HCT116 (cell line): Measurements from ENCODE around the gene TCP11L1. TPM values are rescaled to one million over a fixed set of nuclear protein-coding genes. Genes with fewer than 3 reads are reported as not detected.

Experiments
- ATAC-seq: fragments of 200-7000 bp; cut with Tn5 transposase; 2 replicates; pipeline ENCODE4 v1.9.1; 2020; ENCODE audit warnings: mild to moderate bottlenecking, moderate library complexity
- BruUV-seq: library from RNA; stranded (reverse); fragments of 400-500 nt; replicated peaks from 2 replicates; lab custom pipeline; 2021; lab: Mats Ljungman, UMichigan
- CTCF ChIA-PET: fragments of 300-600 bp; sonication (Branson Sonifier 250); formaldehyde crosslinking; loops from one replicate; lab custom pipeline; 2021; ENCODE audit warnings: antibody characterized with exemption; lab: Charles Lee
- POLR2A ChIA-PET: fragments of 300-600, 350-600 bp; sonication (Branson Sonifier 250); formaldehyde crosslinking; loops from one replicate; lab custom pipeline; 2021; ENCODE audit warnings: antibody characterized with exemption; lab: Charles Lee
- RAD21 ChIA-PET, 2 experiments: fragments of 300-600 bp; sonication (Branson Sonifier 250); formaldehyde crosslinking; loops; one replicate each; lab custom pipeline; 2023; ENCODE audit warnings: low total read pairs in 2 of 2; ENCODE audit not compliant: uncharacterized antibody in 2 of 2, unreplicated experiment in 2 of 2, low non-redundant PET in 1 of 2; lab: Charles Lee
- DNase-seq: peaks from one replicate; pipeline ENCODE4 v3.0.0-alpha.2; 2010; ENCODE audit warnings: low read depth, low spot score
- H2AFZ ChIP-seq: fragments of 200-600 bp; shearing (Covaris generic), sonication (generic); 2 replicates; pipeline ENCODE4 v1.6.1; 2017; ENCODE audit warnings: low read depth, mixed run types, mixed read lengths, antibody characterized with exemption, low read length; ENCODE audit not compliant: poor library complexity, severe bottlenecking
- H3K27ac ChIP-seq: 2 replicates; pipeline ENCODE4 v1.5.1; 2012; ENCODE audit warnings: low read depth, low read length
- H3K27me3 ChIP-seq: fragments of 200-600 bp; sonication (generic); 2 replicates; pipeline ENCODE4 v1.6.1; 2016; ENCODE audit warnings: mixed run types, low read length, mixed read lengths; ENCODE audit not compliant: insufficient read depth
- H3K36me3 ChIP-seq, 2 experiments: fragments of 200-500 bp in 1 of 2; fragments of 200-600 bp in 1 of 2; sonication (Bioruptor generic) in 1 of 2; sonication (generic) in 1 of 2; 2 replicates each; pipeline versions ENCODE4 v1.5.1 to v1.6.1; 2014 to 2016; ENCODE audit warnings: low read length in 2 of 2, inconsistent platforms in 1 of 2, mixed read lengths in 1 of 2, mixed run types in 1 of 2; ENCODE audit not compliant: insufficient read depth in 2 of 2, control insufficient read depth in 1 of 2
- H3K4me1 ChIP-seq, 2 experiments: fragments of 200-600 bp in 1 of 2; sonication (generic) in 1 of 2; 2 replicates each; pipeline versions ENCODE4 v1.5.1 to v1.6.1; 2012 to 2017; ENCODE audit warnings: low read length in 2 of 2, inconsistent platforms in 1 of 2, mild to moderate bottlenecking in 1 of 2, mixed read lengths in 1 of 2, mixed run types in 1 of 2, moderate library complexity in 1 of 2; ENCODE audit not compliant: insufficient read depth in 2 of 2, control insufficient read depth in 1 of 2
- H3K4me2 ChIP-seq: fragments of 200-600 bp; sonication (generic); 2 replicates; pipeline ENCODE4 v1.6.1; 2017; ENCODE audit warnings: mixed run types, low read length, mixed read lengths
- H3K4me3 ChIP-seq, 2 experiments: fragments of 200-600 bp in 1 of 2; sonication (generic) in 1 of 2; replicated peaks in 1 of 2; 2 replicates each; pipeline ENCODE4 v1.5.1; 2011 to 2016; ENCODE audit warnings: low read length in 2 of 2, control low read depth in 1 of 2, low read depth in 1 of 2, mild to moderate bottlenecking in 1 of 2, mixed read lengths in 1 of 2, mixed run types in 1 of 2
- H3K79me2 ChIP-seq: fragments of 200-600 bp; sonication (generic); 2 replicates; pipeline ENCODE4 v1.6.1; 2017; ENCODE audit warnings: mild to moderate bottlenecking, mixed run types, low read length, moderate library complexity, mixed read lengths; ENCODE audit not compliant: insufficient read depth
- H3K9ac ChIP-seq: fragments of 200-600 bp; sonication (generic); 2 replicates; pipeline ENCODE4 v1.6.1; 2016; ENCODE audit warnings: low read length, mixed read lengths
- H3K9me2 ChIP-seq: fragments of 200-600 bp; sonication (generic), shearing (Covaris generic); 2 replicates; pipeline ENCODE4 v1.6.1; 2017; ENCODE audit warnings: mixed run types, mild to moderate bottlenecking, moderate library complexity; ENCODE audit not compliant: insufficient read depth
- H3K9me3 ChIP-seq, 2 experiments: fragments of 200-500 bp in 1 of 2; fragments of 200-600 bp in 1 of 2; sonication (Bioruptor generic) in 1 of 2; sonication (generic) in 1 of 2; 2 replicates each; pipeline ENCODE4 v1.6.1; 2014 to 2017; ENCODE audit warnings: low read length in 2 of 2, mixed read lengths in 2 of 2, inconsistent platforms in 1 of 2, low read depth in 1 of 2, mild to moderate bottlenecking in 1 of 2, mixed run types in 1 of 2, moderate library complexity in 1 of 2; ENCODE audit not compliant: control insufficient read depth in 1 of 2, insufficient read depth in 1 of 2
- H4K20me1 ChIP-seq: fragments of 200-600 bp; sonication (generic), shearing (Covaris generic); 2 replicates; pipeline ENCODE4 v1.6.1; 2017; ENCODE audit warnings: mixed run types, mild to moderate bottlenecking, moderate library complexity; ENCODE audit not compliant: insufficient read depth
- CBX3 ChIP-seq: IDR thresholded peaks from 2 replicates; pipeline ENCODE4 v1.6.1; 2012; ENCODE audit warnings: low read depth
- EGR1 ChIP-seq: IDR thresholded peaks from 2 replicates; pipeline ENCODE4 v1.6.1; 2012; ENCODE audit warnings: low read depth
- ELF1 ChIP-seq: IDR thresholded peaks from 2 replicates; pipeline ENCODE4 v1.6.1; 2012; ENCODE audit warnings: low read depth, borderline replicate concordance
- EZH2 ChIP-seq: fragments of 200-600 bp; sonication (generic); IDR thresholded peaks from 2 replicates; pipeline ENCODE4 v1.6.1; 2017; ENCODE audit warnings: antibody characterized with exemption, mixed run types
- EZH2phosphoT487 ChIP-seq: fragments of 200-600 bp; IDR thresholded peaks from 2 replicates; pipeline ENCODE4 v1.6.1; 2018; ENCODE audit warnings: antibody characterized with exemption, borderline replicate concordance
- FOSL1 ChIP-seq: IDR thresholded peaks from 2 replicates; pipeline ENCODE4 v1.6.1; 2012; ENCODE audit warnings: low read depth
- POLR2A ChIP-seq: IDR thresholded peaks from 2 replicates; pipeline ENCODE4 v1.7.0; 2011; ENCODE audit warnings: borderline replicate concordance; ENCODE audit not compliant: insufficient read depth, insufficient read length; ENCODE audit errors: extremely low read depth
- RAD21 ChIP-seq: IDR thresholded peaks from 2 replicates; pipeline ENCODE4 v1.6.1; 2012; ENCODE audit warnings: low read depth, mild to moderate bottlenecking
- SIN3A ChIP-seq: IDR thresholded peaks from 2 replicates; pipeline ENCODE4 v1.6.1; 2012; ENCODE audit warnings: low read depth
- SP1 ChIP-seq: IDR thresholded peaks from 2 replicates; pipeline ENCODE4 v1.6.1; 2012; ENCODE audit warnings: low read depth
- SRF ChIP-seq: IDR thresholded peaks from 2 replicates; pipeline ENCODE4 v1.6.1; 2012; ENCODE audit warnings: low read depth
- TCF7L2 ChIP-seq: IDR thresholded peaks from 2 replicates; pipeline ENCODE4 v1.7.0; 2011; ENCODE audit warnings: borderline replicate concordance, inconsistent platforms; ENCODE audit not compliant: insufficient read depth, insufficient read length; ENCODE audit errors: extremely low read depth
- YY1 ChIP-seq: IDR thresholded peaks from 2 replicates; pipeline ENCODE4 v1.6.1; 2011; ENCODE audit warnings: low read length, low read depth, moderate library complexity, mild to moderate bottlenecking; ENCODE audit not compliant: insufficient replicate concordance; ENCODE audit errors: extremely low read depth
- intact Hi-C: fragments of 100-400 bp; cut with micrococcal nuclease; formaldehyde crosslinking; loops from 2 replicates; pipeline ENCODE4 v1.10.0; 2022
- total RNA-seq: library from RNA; stranded (reverse); gene quantifications from one replicate; pipeline ENCODE4 v1.2.1, GENCODE V29; 2021; ENCODE audit not compliant: unreplicated experiment
- TF ChIP-seq, protein P1 (sequence below): IDR thresholded peaks from 2 replicates; pipeline ENCODE4 v1.6.1; 2011; ENCODE audit warnings: mild to moderate bottlenecking, low read length, moderate library complexity; ENCODE audit not compliant: insufficient replicate concordance; ENCODE audit errors: extremely low read depth
- TF ChIP-seq, protein P2 (sequence below): IDR thresholded peaks from 2 replicates; pipeline ENCODE4 v1.6.1; 2012
- TF ChIP-seq, protein P3 (sequence below): IDR thresholded peaks from 2 replicates; pipeline ENCODE4 v1.6.1; 2012; ENCODE audit warnings: low read depth
- TF ChIP-seq, protein P4 (sequence below): IDR thresholded peaks from 2 replicates; pipeline ENCODE4 v1.6.1; 2012
- TF ChIP-seq, protein P5 (sequence below), 3 experiments: fragments of 200-600 bp in 1 of 3; sonication (generic) in 1 of 3; IDR thresholded peaks in 2 of 3; conservative IDR thresholded peaks in 1 of 3; 2 replicates each; pipeline ENCODE4 v1.5.1; 2012 to 2017; ENCODE audit warnings: low read depth in 2 of 3, low read length in 2 of 3, antibody characterized with exemption in 1 of 3, borderline replicate concordance in 1 of 3, control low read depth in 1 of 3, mild to moderate bottlenecking in 1 of 3, mixed read lengths in 1 of 3, mixed run types in 1 of 3, moderate library complexity in 1 of 3; ENCODE audit not compliant: insufficient read depth in 1 of 3

TCP11L1 gene
- total RNA-seq, 1 experiment from 2014 or later = 12.0 TPM

DNA sequence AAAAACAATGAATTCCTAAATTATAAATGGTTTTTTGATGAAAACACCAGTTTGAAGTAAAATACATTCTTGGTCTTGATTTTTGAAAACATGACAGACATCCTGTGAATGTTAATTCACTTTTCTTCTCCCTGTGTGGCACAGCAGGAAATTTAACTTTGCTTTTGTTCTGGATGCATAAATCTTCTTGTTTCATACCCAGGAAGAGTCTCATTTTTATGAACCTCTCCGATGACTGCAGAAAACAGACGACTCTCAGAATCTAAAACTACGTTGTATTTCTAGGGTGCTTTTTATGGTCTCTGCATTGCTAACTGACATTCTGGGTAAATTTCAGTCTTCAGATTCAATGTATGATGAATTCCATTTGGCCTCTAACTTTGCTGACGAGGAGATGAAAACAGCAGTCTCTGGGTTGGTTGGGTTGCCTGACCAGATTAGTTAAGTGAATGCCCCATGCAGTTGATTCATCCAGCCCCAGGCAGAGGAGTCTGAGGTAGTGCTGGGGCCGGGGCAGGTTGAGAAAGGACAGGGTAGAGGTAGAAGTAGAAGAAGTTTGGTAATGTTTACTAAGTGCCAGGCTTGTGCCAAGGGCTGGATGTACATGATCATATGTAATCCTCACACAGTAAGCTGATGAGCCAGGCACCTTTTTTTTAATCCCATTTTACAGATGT, 20.1 kb downstream of the TCP11L1 start:
- no peak for ATAC-seq
- Histone ChIP-seq H2AFZ (no peak overlapping the region), H3K79me2 (no peaks in the 10 kb centered on the region), H3K4me2 (no peak overlapping the region), H3K27ac (no peak overlapping the region), H3K4me3 (no peak overlapping the region), H3K9me3 (no peaks in the 10 kb centered on the region), H3K4me1 (peaks cover 20 to 32% of the 10 kb centered on the region in 2 experiments)
- POLR2A ChIA-PET = interaction anchor here (2.1 kb wide), 1 partner anchor 20 kb away, joined by 5 read pairs; the partner anchor contains the start of gene TCP11L1
- intact Hi-C loops = loop anchor here (5.0 to 10.0 kb wide), 3 partner anchors 82 to 345 kb away; no protein-coding TSS in a partner anchor
- no peak for DNase-seq
- no peak for TF ChIP-seq RAD21
- no peak for TF ChIP-seq YY1
- TF ChIP-seq, protein P1, sequence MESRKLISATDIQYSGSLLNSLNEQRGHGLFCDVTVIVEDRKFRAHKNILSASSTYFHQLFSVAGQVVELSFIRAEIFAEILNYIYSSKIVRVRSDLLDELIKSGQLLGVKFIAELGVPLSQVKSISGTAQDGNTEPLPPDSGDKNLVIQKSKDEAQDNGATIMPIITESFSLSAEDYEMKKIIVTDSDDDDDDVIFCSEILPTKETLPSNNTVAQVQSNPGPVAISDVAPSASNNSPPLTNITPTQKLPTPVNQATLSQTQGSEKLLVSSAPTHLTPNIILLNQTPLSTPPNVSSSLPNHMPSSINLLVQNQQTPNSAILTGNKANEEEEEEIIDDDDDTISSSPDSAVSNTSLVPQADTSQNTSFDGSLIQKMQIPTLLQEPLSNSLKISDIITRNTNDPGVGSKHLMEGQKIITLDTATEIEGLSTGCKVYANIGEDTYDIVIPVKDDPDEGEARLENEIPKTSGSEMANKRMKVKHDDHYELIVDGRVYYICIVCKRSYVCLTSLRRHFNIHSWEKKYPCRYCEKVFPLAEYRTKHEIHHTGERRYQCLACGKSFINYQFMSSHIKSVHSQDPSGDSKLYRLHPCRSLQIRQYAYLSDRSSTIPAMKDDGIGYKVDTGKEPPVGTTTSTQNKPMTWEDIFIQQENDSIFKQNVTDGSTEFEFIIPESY = no peak
- no peak for TF ChIP-seq POLR2A
- no peak for TF ChIP-seq EZH2phosphoT487
- TF ChIP-seq, protein P2, sequence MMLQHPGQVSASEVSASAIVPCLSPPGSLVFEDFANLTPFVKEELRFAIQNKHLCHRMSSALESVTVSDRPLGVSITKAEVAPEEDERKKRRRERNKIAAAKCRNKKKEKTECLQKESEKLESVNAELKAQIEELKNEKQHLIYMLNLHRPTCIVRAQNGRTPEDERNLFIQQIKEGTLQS = no peak
- no peak for TF ChIP-seq EZH2
- TF ChIP-seq, protein P3, sequence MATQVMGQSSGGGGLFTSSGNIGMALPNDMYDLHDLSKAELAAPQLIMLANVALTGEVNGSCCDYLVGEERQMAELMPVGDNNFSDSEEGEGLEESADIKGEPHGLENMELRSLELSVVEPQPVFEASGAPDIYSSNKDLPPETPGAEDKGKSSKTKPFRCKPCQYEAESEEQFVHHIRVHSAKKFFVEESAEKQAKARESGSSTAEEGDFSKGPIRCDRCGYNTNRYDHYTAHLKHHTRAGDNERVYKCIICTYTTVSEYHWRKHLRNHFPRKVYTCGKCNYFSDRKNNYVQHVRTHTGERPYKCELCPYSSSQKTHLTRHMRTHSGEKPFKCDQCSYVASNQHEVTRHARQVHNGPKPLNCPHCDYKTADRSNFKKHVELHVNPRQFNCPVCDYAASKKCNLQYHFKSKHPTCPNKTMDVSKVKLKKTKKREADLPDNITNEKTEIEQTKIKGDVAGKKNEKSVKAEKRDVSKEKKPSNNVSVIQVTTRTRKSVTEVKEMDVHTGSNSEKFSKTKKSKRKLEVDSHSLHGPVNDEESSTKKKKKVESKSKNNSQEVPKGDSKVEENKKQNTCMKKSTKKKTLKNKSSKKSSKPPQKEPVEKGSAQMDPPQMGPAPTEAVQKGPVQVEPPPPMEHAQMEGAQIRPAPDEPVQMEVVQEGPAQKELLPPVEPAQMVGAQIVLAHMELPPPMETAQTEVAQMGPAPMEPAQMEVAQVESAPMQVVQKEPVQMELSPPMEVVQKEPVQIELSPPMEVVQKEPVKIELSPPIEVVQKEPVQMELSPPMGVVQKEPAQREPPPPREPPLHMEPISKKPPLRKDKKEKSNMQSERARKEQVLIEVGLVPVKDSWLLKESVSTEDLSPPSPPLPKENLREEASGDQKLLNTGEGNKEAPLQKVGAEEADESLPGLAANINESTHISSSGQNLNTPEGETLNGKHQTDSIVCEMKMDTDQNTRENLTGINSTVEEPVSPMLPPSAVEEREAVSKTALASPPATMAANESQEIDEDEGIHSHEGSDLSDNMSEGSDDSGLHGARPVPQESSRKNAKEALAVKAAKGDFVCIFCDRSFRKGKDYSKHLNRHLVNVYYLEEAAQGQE = no peak
- no peak for TF ChIP-seq EGR1
- no peak for TF ChIP-seq SP1
- TF ChIP-seq, protein P4, sequence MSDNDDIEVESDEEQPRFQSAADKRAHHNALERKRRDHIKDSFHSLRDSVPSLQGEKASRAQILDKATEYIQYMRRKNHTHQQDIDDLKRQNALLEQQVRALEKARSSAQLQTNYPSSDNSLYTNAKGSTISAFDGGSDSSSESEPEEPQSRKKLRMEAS = no peak
- no peak for TF ChIP-seq ELF1
- no peak for TF ChIP-seq TCF7L2
- TF ChIP-seq FOSL1 = no peak
- TF ChIP-seq, protein P5, sequence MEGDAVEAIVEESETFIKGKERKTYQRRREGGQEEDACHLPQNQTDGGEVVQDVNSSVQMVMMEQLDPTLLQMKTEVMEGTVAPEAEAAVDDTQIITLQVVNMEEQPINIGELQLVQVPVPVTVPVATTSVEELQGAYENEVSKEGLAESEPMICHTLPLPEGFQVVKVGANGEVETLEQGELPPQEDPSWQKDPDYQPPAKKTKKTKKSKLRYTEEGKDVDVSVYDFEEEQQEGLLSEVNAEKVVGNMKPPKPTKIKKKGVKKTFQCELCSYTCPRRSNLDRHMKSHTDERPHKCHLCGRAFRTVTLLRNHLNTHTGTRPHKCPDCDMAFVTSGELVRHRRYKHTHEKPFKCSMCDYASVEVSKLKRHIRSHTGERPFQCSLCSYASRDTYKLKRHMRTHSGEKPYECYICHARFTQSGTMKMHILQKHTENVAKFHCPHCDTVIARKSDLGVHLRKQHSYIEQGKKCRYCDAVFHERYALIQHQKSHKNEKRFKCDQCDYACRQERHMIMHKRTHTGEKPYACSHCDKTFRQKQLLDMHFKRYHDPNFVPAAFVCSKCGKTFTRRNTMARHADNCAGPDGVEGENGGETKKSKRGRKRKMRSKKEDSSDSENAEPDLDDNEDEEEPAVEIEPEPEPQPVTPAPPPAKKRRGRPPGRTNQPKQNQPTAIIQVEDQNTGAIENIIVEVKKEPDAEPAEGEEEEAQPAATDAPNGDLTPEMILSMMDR (IDR thresholded peaks at IDR 0.05 in 2 of 3, conservative IDR thresholded peaks at IDR 0.05 in 1 of 3; ENCODE audit: borderline replicate concordance in 1 of 3, insufficient read depth in 1 of 3, low read depth in 2 of 3, low read length in 2 of 3) = no peak
- TF ChIP-seq SRF = no peak
- no peak for TF ChIP-seq SIN3A
- TF ChIP-seq CBX3 = no peak
- TF ChIP-seq, all 23 proteins: peak for 0
- Histone ChIP-seq H3K36me3 (no peaks in the 10 kb centered on the region), H3K9me2 (no peaks in the 10 kb centered on the region), H4K20me1 (no peaks in the 10 kb centered on the region), H3K27me3 (no peaks in the 10 kb centered on the region), H3K9ac (no peak overlapping the region)
- CTCF ChIA-PET = interaction anchor here (1.8 kb wide), 1 partner anchor 10 kb away, joined by 6 read pairs; no protein-coding TSS in a partner anchor
- RAD21 ChIA-PET = no interaction called here
- BruUV-seq = no TSS peak
